Parathyroid adenoma (tissue), 2 donors: ENCODE data around the gene ZNF674.
A peak's percentile ranks its signal among the peaks of the same experiment; 100 is the strongest.

Experiments
- H2AFZ ChIP-seq: fragments of 300-600 bp; sonication (generic); one replicate; pipeline ENCODE4 v1.7.0; 2017; ENCODE audit warnings: antibody characterized with exemption, mild to moderate bottlenecking
- H3K27ac ChIP-seq: fragments of 300-600 bp; sonication (generic); one replicate; pipeline ENCODE4 v1.7.0; 2017
- H3K27me3 ChIP-seq: fragments of 300-600 bp; sonication (generic); one replicate; pipeline ENCODE4 v1.7.0; 2017; ENCODE audit warnings: low read length; ENCODE audit not compliant: control insufficient read depth, insufficient read depth
- H3K36me3 ChIP-seq: fragments of 300-600 bp; sonication (generic); one replicate; pipeline ENCODE4 v1.7.0; 2017; ENCODE audit warnings: low read length; ENCODE audit not compliant: control insufficient read depth, insufficient read depth
- H3K4me1 ChIP-seq: fragments of 300-600 bp; sonication (generic); one replicate; pipeline ENCODE4 v1.7.0; 2017; ENCODE audit warnings: control low read depth
- H3K4me2 ChIP-seq: fragments of 300-600 bp; sonication (generic); one replicate; pipeline ENCODE4 v1.7.0; 2017; ENCODE audit warnings: low read length
- H3K4me3 ChIP-seq: fragments of 300-600 bp; sonication (generic); one replicate; pipeline ENCODE4 v1.7.0; 2017; ENCODE audit warnings: low read depth, low read length
- H3K79me2 ChIP-seq: fragments of 300-600 bp; sonication (generic); one replicate; pipeline ENCODE4 v1.7.0; 2017; ENCODE audit warnings: control low read depth
- H3K9ac ChIP-seq: fragments of 300-600 bp; sonication (generic); one replicate; pipeline ENCODE4 v1.7.0; 2017; ENCODE audit warnings: mild to moderate bottlenecking
- H3K9me3 ChIP-seq: fragments of 300-600 bp; sonication (generic); one replicate; pipeline ENCODE4 v1.7.0; 2017; ENCODE audit warnings: low read length; ENCODE audit not compliant: control insufficient read depth
- CTCF ChIP-seq: fragments of 300-600 bp; sonication (generic); IDR thresholded peaks from one replicate; pipeline ENCODE4 v1.7.0; 2017; ENCODE audit warnings: antibody characterized with exemption, mild to moderate bottlenecking
- donor health status: primary hyperparathyroidism.

ZNF674 gene

GRCh38 chrX:46545111-46546005, at the start of gene ZNF674:
ZNF674 (minus strand) TSS chrX:46545421; CDS start chrX:46542087, 3,334 bp downstream.
- H3K79me2 ChIP-seq: peaks cover 12% of the 10 kb centered on the region
- no peaks in the 10 kb centered on the region for H3K9me3 ChIP-seq
- peak; percentile 37 for TF ChIP-seq CTCF
- no peaks in the 10 kb centered on the region for H3K27me3 ChIP-seq
- peak within 1 kb of the TSS; percentile 72 for H3K9ac ChIP-seq
- no peaks in the 10 kb centered on the region for H3K36me3 ChIP-seq
- H3K27ac ChIP-seq: peak within 1 kb of the TSS; percentile 78
- peak within 1 kb of the TSS; percentile 87 for H3K4me2 ChIP-seq
- H3K4me1 ChIP-seq: peaks cover 2% of the 10 kb centered on the region
- H3K4me3 ChIP-seq: peak within 1 kb of the TSS; percentile 85
- H2AFZ ChIP-seq: peak within 1 kb of the TSS; percentile 89

- Histone ChIP-seq H3K27ac (no peak overlapping the region), H3K4me2 (no peak overlapping the region), H3K4me1 (no peaks in the 10 kb centered on the region), H3K9me3 (no peaks in the 10 kb centered on the region), H3K9ac (no peak overlapping the region), H3K4me3 (no peak overlapping the region), H3K79me2 (no peaks in the 10 kb centered on the region), H3K27me3 (no peaks in the 10 kb centered on the region), H2AFZ (no peak overlapping the region), H3K36me3 (no peaks in the 10 kb centered on the region)
- no peak for TF ChIP-seq CTCF
Measured at GRCh38 chrX:46589977-46590723, 44.9 kb upstream of the ZNF674 start.

GRCh38 chrX:46588263-46588662, 43.0 kb upstream of the ZNF674 start:
- H3K27ac ChIP-seq: no peak overlapping the region
- no peak for TF ChIP-seq CTCF

GRCh38 chrX:46587753-46588171, 42.5 kb upstream of the ZNF674 start:
- H3K9ac ChIP-seq: no peak overlapping the region
- H3K4me1 ChIP-seq: no peaks in the 10 kb centered on the region
- no peaks in the 10 kb centered on the region for H3K36me3 ChIP-seq
- no peak overlapping the region for H3K4me3 ChIP-seq
- H2AFZ ChIP-seq: no peak overlapping the region
- H3K27me3 ChIP-seq: no peaks in the 10 kb centered on the region
- no peak overlapping the region for H3K27ac ChIP-seq
- no peaks in the 10 kb centered on the region for H3K79me2 ChIP-seq
- no peaks in the 10 kb centered on the region for H3K9me3 ChIP-seq
- no peak overlapping the region for H3K4me2 ChIP-seq
- no peak for TF ChIP-seq CTCF

More at GRCh38 chrX:46588263-46588662, 43.0 kb upstream of the ZNF674 start:
- no peaks in the 10 kb centered on the region for H3K36me3 ChIP-seq
- no peak overlapping the region for H3K4me3 ChIP-seq
- H3K9me3 ChIP-seq: no peaks in the 10 kb centered on the region
- no peaks in the 10 kb centered on the region for H3K79me2 ChIP-seq
- H3K27me3 ChIP-seq: no peaks in the 10 kb centered on the region
- no peak overlapping the region for H3K4me2 ChIP-seq
- no peak overlapping the region for H3K9ac ChIP-seq
- H3K4me1 ChIP-seq: no peaks in the 10 kb centered on the region
- no peak overlapping the region for H2AFZ ChIP-seq
